ENCODE data around the gene ANKS6. TPM values are rescaled to one million over a fixed set of nuclear protein-coding genes. Genes with fewer than 3 reads are reported as not detected.

Gene ANKS6
- total and polyA plus RNA-seq, 8 donors: 10.7 to 75.0 (median 19.5) TPM

- 82 to 88% (median 86%) methylated on average over 6 of the region's 6 CpGs for WGBS, 5 donors
- Histone ChIP-seq H3K9me3 (peaks cover 0 to 6% (median 0%) of the 10 kb centered on the region in 4 donors), H3K27ac (no peak overlapping the region), H3K27me3 (no peaks in the 10 kb centered on the region), H3K4me3 (no peak overlapping the region), H3K4me1 (peaks cover 0 to 13% (median 7%) of the 10 kb centered on the region in 4 donors), H3K36me3 (peaks cover 0 to 8% (median 4%) of the 10 kb centered on the region in 4 donors)
- intact Hi-C loops (cut with DNase I; ENCODE audit: low total_unique reads): no loop called here
- DNase-seq: no peak
- TF ChIP-seq EP300 (IDR thresholded peaks at IDR 0.05) (no peak), POLR2A (IDR thresholded peaks at IDR 0.05) (no peak), CTCF (IDR thresholded peaks at IDR 0.05) (no peak), POLR2AphosphoS5 (IDR thresholded peaks at IDR 0.05) (no peak)
These were observed 19.1 kb upstream of the ANKS6 start for GRCh38 chr9:98815391-98815951.

- intact Hi-C loops (cut with DNase I; ENCODE audit: low total_unique reads): no loop called here
- peak in 1 of 2 donors; percentile 42 for DNase-seq
- Histone ChIP-seq H3K4me1 (peaks cover 28 to 53% (median 40%) of the 10 kb centered on the region in 4 donors), H3K4me3 (no peak overlapping the region), H3K9me3 (no peaks in the 10 kb centered on the region), H3K36me3 (no peaks in the 10 kb centered on the region), H3K27ac (peak overlapping the region in 4 of 5 donors; percentile 16 to 85 (median 84)), H3K27me3 (peaks cover 0 to 9% (median 0%) of the 10 kb centered on the region in 3 donors)
- WGBS, 5 donors: 40 to 59% (median 52%) methylated on average over 2 of the region's 2 CpGs
- TF ChIP-seq POLR2AphosphoS5 (IDR thresholded peaks at IDR 0.05) (no peak), POLR2A (IDR thresholded peaks at IDR 0.05) (no peak), EP300 (IDR thresholded peaks at IDR 0.05) (no peak), CTCF (IDR thresholded peaks at IDR 0.05) (no peak)
These were observed 14.8 kb upstream of the ANKS6 start for GRCh38 chr9:98811051-98811650.

GRCh38 chr9:98810102-98810842 lies 13.9 kb upstream of the ANKS6 start:
- Histone ChIP-seq H3K4me3 (no peak overlapping the region), H3K27ac (peak overlapping the region; percentile 52 to 85 (median 83)), H3K9me3 (no peaks in the 10 kb centered on the region), H3K36me3 (no peaks in the 10 kb centered on the region), H3K4me1 (peaks cover 35 to 62% (median 49%) of the 10 kb centered on the region in 4 donors), H3K27me3 (peaks cover 0 to 9% (median 0%) of the 10 kb centered on the region in 3 donors)
- no peak for DNase-seq
- TF ChIP-seq EP300 (IDR thresholded peaks at IDR 0.05) (no peak), POLR2A (IDR thresholded peaks at IDR 0.05) (no peak), CTCF (IDR thresholded peaks at IDR 0.05) (no peak), POLR2AphosphoS5 (IDR thresholded peaks at IDR 0.05) (no peak)
- intact Hi-C loops (cut with DNase I; ENCODE audit: low total_unique reads): no loop called here
- WGBS, 5 donors: 47 to 52% (median 49%) methylated on average over 3 of the region's 3 CpGs

GRCh38 chr9:98809311-98810101 lies 13.2 kb upstream of the ANKS6 start:
- Histone ChIP-seq H3K27me3 (peaks cover 0 to 9% (median 0%) of the 10 kb centered on the region in 3 donors), H3K4me3 (peak overlapping the region; percentile 53 to 78 (median 60)), H3K27ac (peak overlapping the region; percentile 77 to 85 (median 83)), H3K36me3 (no peaks in the 10 kb centered on the region), H3K9me3 (no peaks in the 10 kb centered on the region), H3K4me1 (peaks cover 38 to 69% (median 55%) of the 10 kb centered on the region in 4 donors)
- peak in 1 of 2 donors; percentile 87 for DNase-seq
- intact Hi-C loops (cut with DNase I; ENCODE audit: low total_unique reads): no loop called here
- TF ChIP-seq CTCF (IDR thresholded peaks at IDR 0.05) (no peak), POLR2AphosphoS5 (IDR thresholded peaks at IDR 0.05) (peak in 1 of 3 donors; percentile 70), POLR2A (IDR thresholded peaks at IDR 0.05) (no peak)
- 43 to 68% (median 56%) methylated on average over 9 of the region's 9 CpGs for WGBS, 5 donors

Measured in stomach (tissue), 9 donors.